ENCODE measurements around the gene TOX4.

The TOX4 gene

GRCh38 chr14:21494902-21495762 is 18.1 kb downstream of the TOX4 start:
- Histone ChIP-seq H3K9ac (ENCODE audit: low read length) (no peak overlapping the region), H3K4me3 (ENCODE audit: low read length) (no peak overlapping the region), H4K8ac (ENCODE audit: low read depth, low read length) (no peak overlapping the region), H2AK5ac (ENCODE audit: low read length) (no peak overlapping the region), H3K27ac (ENCODE audit: low read depth, low read length) (no peak overlapping the region), H3K18ac (ENCODE audit: low read length) (no peak overlapping the region), H3K56ac (ENCODE audit: low read length) (no peak overlapping the region), H4K5ac (ENCODE audit: low read length) (no peak overlapping the region), H3K36me3 (ENCODE audit: control insufficient read depth, insufficient read depth, low read length) (peaks cover 13% of the 10 kb centered on the region), H3K23ac (ENCODE audit: low read length) (no peak overlapping the region), H3K79me1 (ENCODE audit: low read length) (no peaks in the 10 kb centered on the region), H2BK15ac (replicated peaks; ENCODE audit: low read depth) (no peak overlapping the region), H3K27me3 (ENCODE audit: insufficient read depth, low read length, poor library complexity) (no peaks in the 10 kb centered on the region), H3K4ac (ENCODE audit: low read depth, low read length) (no peak overlapping the region), H3K4me1 (ENCODE audit: control insufficient read depth, low read depth, low read length) (no peaks in the 10 kb centered on the region), H3K79me2 (ENCODE audit: control insufficient read depth, insufficient read depth, low read length) (no peaks in the 10 kb centered on the region), H2BK5ac (ENCODE audit: low read length) (no peak overlapping the region), H3K4me2 (ENCODE audit: low read length) (no peak overlapping the region), H2BK120ac (ENCODE audit: low read depth, low read length) (no peak overlapping the region)
- no CpG with 5 or more reads among the region's 2 CpGs for WGBS (ENCODE audit: extremely low coverage, insufficient coverage, low lambda C conversion rate)
- peak; percentile 61 for DNase-seq

- H3K79me1 ChIP-seq (ENCODE audit: low read length), result no peaks in the 10 kb centered on the region
- no CpG with 5 or more reads among the region's 2 CpGs for WGBS (ENCODE audit: extremely low coverage, insufficient coverage, low lambda C conversion rate)
- no peak overlapping the region for H4K8ac ChIP-seq (ENCODE audit: low read depth, low read length)
- peaks cover 17% of the 10 kb centered on the region for H3K36me3 ChIP-seq (ENCODE audit: control insufficient read depth, insufficient read depth, low read length)
- H3K4ac ChIP-seq (ENCODE audit: low read depth, low read length), result no peak overlapping the region
- no peak overlapping the region for H4K5ac ChIP-seq (ENCODE audit: low read length)
- H3K27ac ChIP-seq (ENCODE audit: low read depth, low read length), result no peak overlapping the region
- H3K27me3 ChIP-seq (ENCODE audit: insufficient read depth, low read length, poor library complexity), result no peaks in the 10 kb centered on the region
- no peak overlapping the region for H3K9ac ChIP-seq (ENCODE audit: low read length)
- no peak overlapping the region for H2AK5ac ChIP-seq (ENCODE audit: low read length)
- no peak overlapping the region for H3K18ac ChIP-seq (ENCODE audit: low read length)
- H3K23ac ChIP-seq (ENCODE audit: low read length), result no peak overlapping the region
- H2BK120ac ChIP-seq (ENCODE audit: low read depth, low read length), result no peak overlapping the region
- H3K4me1 ChIP-seq (ENCODE audit: control insufficient read depth, low read depth, low read length), result no peaks in the 10 kb centered on the region
- H3K56ac ChIP-seq (ENCODE audit: low read length), result no peak overlapping the region
- no peak overlapping the region for H2BK15ac ChIP-seq (replicated peaks; ENCODE audit: low read depth)
- no peak overlapping the region for H2BK5ac ChIP-seq (ENCODE audit: low read length)
- H3K4me2 ChIP-seq (ENCODE audit: low read length), result no peak overlapping the region
- DNase-seq, result no peak
- H3K79me2 ChIP-seq (ENCODE audit: control insufficient read depth, insufficient read depth, low read length), result no peaks in the 10 kb centered on the region
- no peak overlapping the region for H3K4me3 ChIP-seq (ENCODE audit: low read length)
Measured at GRCh38 chr14:21496453-21496852, 19.5 kb downstream of the TOX4 start.

- Histone ChIP-seq H3K27me3 (ENCODE audit: insufficient read depth, low read length, poor library complexity) (no peaks in the 10 kb centered on the region), H3K23ac (ENCODE audit: low read length) (no peak overlapping the region), H4K5ac (ENCODE audit: low read length) (no peak overlapping the region), H3K9ac (ENCODE audit: low read length) (no peak overlapping the region), H2BK15ac (replicated peaks; ENCODE audit: low read depth) (no peak overlapping the region), H3K18ac (ENCODE audit: low read length) (no peak overlapping the region), H3K56ac (ENCODE audit: low read length) (no peak overlapping the region), H3K79me1 (ENCODE audit: low read length) (no peaks in the 10 kb centered on the region), H3K27ac (ENCODE audit: low read depth, low read length) (no peak overlapping the region), H3K4me2 (ENCODE audit: low read length) (no peak overlapping the region), H3K4me3 (ENCODE audit: low read length) (no peak overlapping the region), H2BK5ac (ENCODE audit: low read length) (no peak overlapping the region), H2BK120ac (ENCODE audit: low read depth, low read length) (no peak overlapping the region), H3K36me3 (ENCODE audit: control insufficient read depth, insufficient read depth, low read length) (peaks cover 17% of the 10 kb centered on the region), H2AK5ac (ENCODE audit: low read length) (no peak overlapping the region), H4K8ac (ENCODE audit: low read depth, low read length) (no peak overlapping the region), H3K4me1 (ENCODE audit: control insufficient read depth, low read depth, low read length) (no peaks in the 10 kb centered on the region), H3K79me2 (ENCODE audit: control insufficient read depth, insufficient read depth, low read length) (no peaks in the 10 kb centered on the region), H3K4ac (ENCODE audit: low read depth, low read length) (no peak overlapping the region)
- no CpG with 5 or more reads among the region's 5 CpGs for WGBS (ENCODE audit: extremely low coverage, insufficient coverage, low lambda C conversion rate)
- peak; percentile 81 for DNase-seq
Measured at GRCh38 chr14:21498540-21499526, 21.8 kb downstream of the TOX4 start.

GRCh38 chr14:21501568-21501967 is 24.6 kb downstream of the TOX4 start:
- H3K4ac ChIP-seq (ENCODE audit: low read depth, low read length), result no peak overlapping the region

GRCh38 chr14:21503376-21503775 is 26.4 kb downstream of the TOX4 start:
- H3K4ac ChIP-seq (ENCODE audit: low read depth, low read length), result no peak overlapping the region
- H3K27me3 ChIP-seq (ENCODE audit: insufficient read depth, low read length, poor library complexity), result no peaks in the 10 kb centered on the region
- H2BK15ac ChIP-seq (replicated peaks; ENCODE audit: low read depth), result no peak overlapping the region
- no peak overlapping the region for H4K5ac ChIP-seq (ENCODE audit: low read length)
- H3K9ac ChIP-seq (ENCODE audit: low read length), result no peak overlapping the region
- peaks cover 8% of the 10 kb centered on the region for H3K36me3 ChIP-seq (ENCODE audit: control insufficient read depth, insufficient read depth, low read length)
- no peaks in the 10 kb centered on the region for H3K79me1 ChIP-seq (ENCODE audit: low read length)
- H3K4me1 ChIP-seq (ENCODE audit: control insufficient read depth, low read depth, low read length), result no peaks in the 10 kb centered on the region
- H3K27ac ChIP-seq (ENCODE audit: low read depth, low read length), result no peak overlapping the region
- no peak for DNase-seq
- H3K56ac ChIP-seq (ENCODE audit: low read length), result no peak overlapping the region
- H3K23ac ChIP-seq (ENCODE audit: low read length), result no peak overlapping the region
- no peak overlapping the region for H2BK120ac ChIP-seq (ENCODE audit: low read depth, low read length)
- no peak overlapping the region for H3K4me2 ChIP-seq (ENCODE audit: low read length)
- no peak overlapping the region for H3K18ac ChIP-seq (ENCODE audit: low read length)
- no peak overlapping the region for H4K8ac ChIP-seq (ENCODE audit: low read depth, low read length)
- no peak overlapping the region for H2BK5ac ChIP-seq (ENCODE audit: low read length)
- no CpG with 5 or more reads among the region's 4 CpGs for whole genome bisulfite sequencing (ENCODE audit: extremely low coverage, insufficient coverage, low lambda C conversion rate)
- H3K4me3 ChIP-seq (ENCODE audit: low read length), result no peak overlapping the region
- H2AK5ac ChIP-seq (ENCODE audit: low read length), result no peak overlapping the region
- H3K79me2 ChIP-seq (ENCODE audit: control insufficient read depth, insufficient read depth, low read length), result peaks cover 17% of the 10 kb centered on the region

More at GRCh38 chr14:21501568-21501967, 24.6 kb downstream of the TOX4 start:
- Histone ChIP-seq H3K4me2 (ENCODE audit: low read length) (no peak overlapping the region), H3K79me1 (ENCODE audit: low read length) (no peaks in the 10 kb centered on the region), H2AK5ac (ENCODE audit: low read length) (no peak overlapping the region), H2BK5ac (ENCODE audit: low read length) (no peak overlapping the region), H3K27ac (ENCODE audit: low read depth, low read length) (no peak overlapping the region), H2BK15ac (replicated peaks; ENCODE audit: low read depth) (no peak overlapping the region), H3K79me2 (ENCODE audit: control insufficient read depth, insufficient read depth, low read length) (peaks cover 4% of the 10 kb centered on the region), H3K18ac (ENCODE audit: low read length) (no peak overlapping the region), H3K4me3 (ENCODE audit: low read length) (no peak overlapping the region), H3K27me3 (ENCODE audit: insufficient read depth, low read length, poor library complexity) (no peaks in the 10 kb centered on the region), H3K4me1 (ENCODE audit: control insufficient read depth, low read depth, low read length) (no peaks in the 10 kb centered on the region), H3K56ac (ENCODE audit: low read length) (no peak overlapping the region), H4K8ac (ENCODE audit: low read depth, low read length) (no peak overlapping the region), H2BK120ac (ENCODE audit: low read depth, low read length) (no peak overlapping the region), H4K5ac (ENCODE audit: low read length) (no peak overlapping the region), H3K9ac (ENCODE audit: low read length) (no peak overlapping the region), H3K23ac (ENCODE audit: low read length) (no peak overlapping the region), H3K36me3 (ENCODE audit: control insufficient read depth, insufficient read depth, low read length) (peaks cover 11% of the 10 kb centered on the region)
- no peak for DNase-seq
- no CpG with 5 or more reads among the region's 5 CpGs for WGBS (ENCODE audit: extremely low coverage, insufficient coverage, low lambda C conversion rate)
